Heart left ventricle (tissue), 16 donors: ENCODE results near the gene KRT76. TPM values are rescaled to one million over a fixed set of nuclear protein-coding genes. Genes with fewer than 3 reads are reported as not detected.

ENCODE experiments used
- ATAC-seq, 4 donors: fragments of 200-7000 bp; cut with Tn5 transposase; one replicate each; pipeline ENCODE4 v1.9.1; 2020 to 2022; ENCODE audit warnings: moderate library complexity in 4 of 4, mild to moderate bottlenecking in 3 of 4, moderate number of reproducible peaks in 1 of 4
- DNase-seq, 5 donors: peaks; one replicate each; pipeline ENCODE4 v3.0.0-alpha.2; 2020
- H3K27ac ChIP-seq, 12 donors: fragments of 200-600 bp; sonication (generic) in 4 of 12; one replicate each; pipeline versions ENCODE4 v1.5.0 to v1.8.0; 2016 to 2022; ENCODE audit warnings: mild to moderate bottlenecking in 2 of 12
- H3K27me3 ChIP-seq, 9 donors: fragments of 200-600 bp; sonication (generic) in 2 of 9; one replicate each; pipeline versions ENCODE4 v1.5.1 to v1.8.0; 2016 to 2022; ENCODE audit warnings: mild to moderate bottlenecking in 3 of 9
- H3K36me3 ChIP-seq, 9 donors: fragments of 200-600 bp; sonication (generic) in 2 of 9; one replicate each; pipeline versions ENCODE4 v1.5.0 to v1.8.0; 2018 to 2022; ENCODE audit warnings: mild to moderate bottlenecking in 2 of 9
- H3K4me1 ChIP-seq, 12 donors: fragments of 200-600 bp; sonication (generic) in 4 of 12; one replicate each; pipeline versions ENCODE4 v1.5.0 to v1.8.0; 2016 to 2022; ENCODE audit warnings: mild to moderate bottlenecking in 3 of 12
- H3K4me3 ChIP-seq, 12 donors: fragments of 200-600 bp; sonication (generic) in 4 of 12; one replicate each; pipeline versions ENCODE4 v1.5.0 to v1.8.0; 2017 to 2022; ENCODE audit warnings: mild to moderate bottlenecking in 9 of 12, moderate library complexity in 4 of 12
- H3K9me3 ChIP-seq, 12 donors: fragments of 200-600 bp; sonication (generic) in 4 of 12; one replicate each; pipeline versions ENCODE4 v1.5.0 to v1.8.0; 2016 to 2022; ENCODE audit warnings: mild to moderate bottlenecking in 1 of 12
- POLR2A ChIP-seq, 2 donors: fragments of 450-650 bp; IDR thresholded peaks; one replicate each; pipeline ENCODE4 v1.6.1; 2017; ENCODE audit warnings: antibody characterized with exemption in 2 of 2, mild to moderate bottlenecking in 2 of 2, moderate library complexity in 2 of 2
- WGBS, 4 donors: extraction: QIAGEN DNeasy Blood & Tissue Kit in 2 of 4; methylation state at CpG; one replicate each; pipeline versions ENCODE4 v1.1.5 to v1.1.7; 2013 to 2018; 5-methylcytosine and 5-hydroxymethylcytosine counted together
- intact Hi-C, 10 donors: fragments of 100-400 bp; cut with DNase I; formaldehyde crosslinking; loops; one replicate each; pipeline versions ENCODE4 v1.11.1 to v1.14.2; 2022
- polyA plus RNA-seq, 2 donors: library from polyadenylated mRNA; stranded (reverse); fragments of 200-250 nt; gene quantifications; one replicate each; pipeline ENCODE4 v1.2.3, GENCODE V29; 2013
- total RNA-seq, 9 donors: library from RNA; depleted of rRNA in 2 of 9; stranded (reverse); fragments of >200 nt in 2 of 9; fragmentation: NEBNext Ultra II Directional in 3 of 9; extraction: Animal tissue kit (Norgen Biotek cat#: 25700) in 3 of 9; gene quantifications; one replicate each; pipeline versions ENCODE4 v1.1.0 to v1.2.4, GENCODE V29; 2016 to 2023
- TF ChIP-seq, protein P1 (sequence below), 12 donors: fragments of 200-600 bp; sonication (generic) in 4 of 12; IDR thresholded peaks; one replicate each; pipeline versions ENCODE4 v1.5.0 to v1.8.0; 2018 to 2022; ENCODE audit warnings: antibody characterized with exemption in 12 of 12, mild to moderate bottlenecking in 5 of 12
- donor health status: ischemic (EF 13 %, LVEDD 7.1; RV severe dilation, severe dysfunction).
- donor health status: healthy with polysubstance abuse.
- donor health status: DM: no; HTN: yes; CAD: no.
- donor health status: DM: no; HTN: no; CAD: no.
- donor health status: ischemic (EF 25% LVEDD 6.9; RV normal size, moderate dysfunction).
- donor health status: ischemic (EF 25% LVEDD 5.7; RV mildly dilated, moderate dysfunction).
- donor health status: healthy.
- donor health status: DM: yes; HTN: yes; CAD: no.
- donor health status: ischemic (EF 35%, LVEDD 5.7; RV mildly dilated, moderate dysfunction).
- donor health status: nonischemic (EF 11% LVEDD 7.7; RV severe dilation, severe dysfunction).
- donor health status: DM: yes; HTN: yes; CAD: no.
- donor health status: PGD.
- donor health status: ischemic (EF 29% LVEDD 5.4; RV normal size, mild dysfunction).
- donor health status: nonischemic (EF 23%, LVEDD 6.1; RV moderate dilation, normal function).

The KRT76 gene
- total and polyA plus RNA-seq, 11 donors: not detected

DNA sequence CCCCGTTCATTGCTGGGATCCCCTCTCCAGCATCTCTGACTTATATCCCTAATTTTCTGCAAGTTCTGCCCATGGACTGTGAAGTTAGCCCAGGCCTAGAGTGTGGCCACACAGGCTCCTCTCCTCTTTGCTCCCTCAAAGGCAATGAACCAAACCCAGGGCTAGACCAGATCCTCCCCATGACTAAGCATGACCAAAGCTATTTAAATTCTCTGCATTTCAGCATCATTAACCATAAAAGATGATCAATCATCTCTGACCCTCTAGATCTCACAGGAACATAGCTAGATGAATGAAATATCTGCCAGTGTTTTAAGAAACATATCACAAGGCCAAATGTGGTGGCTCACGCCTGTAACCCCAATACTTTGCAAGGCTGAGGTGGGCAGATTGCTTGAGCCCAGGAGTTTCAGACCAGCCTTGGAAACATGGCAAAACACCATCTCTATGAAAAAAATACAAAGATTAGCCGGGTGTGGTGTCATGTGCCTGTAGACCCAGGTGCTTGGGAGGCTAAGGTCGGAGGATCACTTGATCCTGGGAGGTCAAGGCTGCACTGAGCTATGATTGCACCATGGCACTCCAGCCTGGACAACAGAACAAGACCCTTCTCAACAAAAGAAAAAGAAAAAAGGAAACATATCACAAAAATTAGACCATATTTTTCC lies 21.0 kb upstream of the KRT76 start:
- 83 to 87% (median 85%) methylated on average over 4 of the region's 4 CpGs for WGBS, 4 donors
- no peaks in the 10 kb centered on the region for H3K36me3 ChIP-seq
- no peak overlapping the region for H3K27ac ChIP-seq
- DNase-seq (no peak), ATAC-seq (no peak)
- intact Hi-C loops: no loop called here
- peaks cover 0 to 8% (median 0%) of the 10 kb centered on the region in 9 donors for H3K27me3 ChIP-seq
- H3K4me3 ChIP-seq: no peak overlapping the region
- H3K4me1 ChIP-seq: no peaks in the 10 kb centered on the region
- H3K9me3 ChIP-seq: no peaks in the 10 kb centered on the region
- TF ChIP-seq, protein P1, sequence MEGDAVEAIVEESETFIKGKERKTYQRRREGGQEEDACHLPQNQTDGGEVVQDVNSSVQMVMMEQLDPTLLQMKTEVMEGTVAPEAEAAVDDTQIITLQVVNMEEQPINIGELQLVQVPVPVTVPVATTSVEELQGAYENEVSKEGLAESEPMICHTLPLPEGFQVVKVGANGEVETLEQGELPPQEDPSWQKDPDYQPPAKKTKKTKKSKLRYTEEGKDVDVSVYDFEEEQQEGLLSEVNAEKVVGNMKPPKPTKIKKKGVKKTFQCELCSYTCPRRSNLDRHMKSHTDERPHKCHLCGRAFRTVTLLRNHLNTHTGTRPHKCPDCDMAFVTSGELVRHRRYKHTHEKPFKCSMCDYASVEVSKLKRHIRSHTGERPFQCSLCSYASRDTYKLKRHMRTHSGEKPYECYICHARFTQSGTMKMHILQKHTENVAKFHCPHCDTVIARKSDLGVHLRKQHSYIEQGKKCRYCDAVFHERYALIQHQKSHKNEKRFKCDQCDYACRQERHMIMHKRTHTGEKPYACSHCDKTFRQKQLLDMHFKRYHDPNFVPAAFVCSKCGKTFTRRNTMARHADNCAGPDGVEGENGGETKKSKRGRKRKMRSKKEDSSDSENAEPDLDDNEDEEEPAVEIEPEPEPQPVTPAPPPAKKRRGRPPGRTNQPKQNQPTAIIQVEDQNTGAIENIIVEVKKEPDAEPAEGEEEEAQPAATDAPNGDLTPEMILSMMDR (IDR thresholded peaks at IDR 0.05): no peak
- no peak for TF ChIP-seq POLR2A (IDR thresholded peaks at IDR 0.05)

- Histone ChIP-seq H3K4me1 (no peaks in the 10 kb centered on the region), H3K9me3 (no peaks in the 10 kb centered on the region), H3K27ac (no peak overlapping the region), H3K4me3 (no peak overlapping the region), H3K36me3 (no peaks in the 10 kb centered on the region), H3K27me3 (peaks cover 0 to 14% (median 0%) of the 10 kb centered on the region in 9 donors)
- TF ChIP-seq, protein P1 (IDR thresholded peaks at IDR 0.05): no peak
- no peak for TF ChIP-seq POLR2A (IDR thresholded peaks at IDR 0.05)
- intact Hi-C loops: no loop called here
- ATAC-seq (no peak), DNase-seq (no peak)
Measured at GRCh38 chr12:52797529-52797894, 20.4 kb upstream of the KRT76 start.

- intact Hi-C loops: no loop called here
- TF ChIP-seq, protein P1 (IDR thresholded peaks at IDR 0.05): no peak
- TF ChIP-seq POLR2A (IDR thresholded peaks at IDR 0.05): no peak
- H3K4me1 ChIP-seq: no peaks in the 10 kb centered on the region
Measured at GRCh38 chr12:52796839-52797528, 19.8 kb upstream of the KRT76 start.

DNA sequence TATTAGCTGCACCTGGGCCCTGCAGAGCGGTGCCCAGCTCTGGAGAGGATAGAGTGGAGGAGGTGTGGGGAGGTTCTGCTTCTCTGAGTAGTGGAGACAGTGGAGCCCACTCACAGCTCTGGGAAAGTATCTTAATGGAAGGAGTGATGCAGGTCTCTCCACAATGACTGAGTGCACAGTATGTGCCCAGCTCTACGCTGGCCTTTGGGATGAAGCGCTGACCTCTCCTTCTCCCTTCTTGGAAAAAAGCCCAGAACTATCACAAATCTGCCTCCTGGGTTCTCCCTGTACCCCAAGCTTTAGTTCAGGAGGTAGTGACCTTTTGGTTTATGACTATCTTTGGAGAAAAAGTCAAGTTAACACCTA lies 19.3 kb upstream of the KRT76 start:
- H3K9me3 ChIP-seq: no peaks in the 10 kb centered on the region
- no peak overlapping the region for H3K27ac ChIP-seq
- ATAC-seq: no peak
- no peaks in the 10 kb centered on the region for H3K36me3 ChIP-seq
- H3K4me3 ChIP-seq: no peak overlapping the region
- no peak for TF ChIP-seq POLR2A (IDR thresholded peaks at IDR 0.05)
- TF ChIP-seq, protein P1 (IDR thresholded peaks at IDR 0.05): no peak
- no peaks in the 10 kb centered on the region for H3K4me1 ChIP-seq
- H3K27me3 ChIP-seq: peaks cover 0 to 23% (median 0%) of the 10 kb centered on the region in 9 donors
- no peak for DNase-seq
- WGBS, 4 donors: 91 to 96% (median 94%) methylated on average over 3 of the region's 3 CpGs
- intact Hi-C loops: no loop called here

More at GRCh38 chr12:52796839-52797528, 19.8 kb upstream of the KRT76 start:
- H3K27ac ChIP-seq: no peak overlapping the region
- peaks cover 0 to 17% (median 0%) of the 10 kb centered on the region in 9 donors for H3K27me3 ChIP-seq
- no peak for ATAC-seq
- no peaks in the 10 kb centered on the region for H3K36me3 ChIP-seq
- 73 to 80% (median 75%) methylated on average over 3 of the region's 3 CpGs for WGBS, 4 donors
- H3K9me3 ChIP-seq: no peaks in the 10 kb centered on the region
- no peak overlapping the region for H3K4me3 ChIP-seq
- DNase-seq: no peak
